TTC549 (cell line): ENCODE data around the gene TRIM49D1.
"Not testable (repeated sequence)": the region's sequence is repeated elsewhere in the genome, so short reads cannot be mapped to it uniquely, and the experiment has no call there.

Experiments
- FAIRE-seq: peaks from 2 replicates; lab custom pipeline; 2012; peaks lifted over from hg19 to GRCh38; lab: Jason Lieb, UNC

TRIM49D1 gene

GRCh38 chr11:89922195-89922660, at the start of gene TRIM49D1:
Gene TRIM49D1 (minus strand): TSS chr11:89922245. CDS start chr11:89917710, 4,535 bp downstream.
- no peak for FAIRE-seq

GRCh38 chr11:89965737-89966136, 43.7 kb upstream of the TRIM49D1 start, which contains the start of gene TRIM64:
Gene TRIM64 (plus strand): TSS chr11:89966037. CDS start chr11:89968504, 2,467 bp downstream.
- not testable (repeated sequence) for FAIRE-seq

- FAIRE-seq, result not testable (repeated sequence)
Measured at GRCh38 chr11:89960833-89961232, 38.8 kb upstream of the TRIM49D1 start.

- FAIRE-seq, result not testable (repeated sequence)
Measured at GRCh38 chr11:89923764-89924163, 1.7 kb upstream of the TRIM49D1 start, which contains the start of gene TRIM49D2. Gene TRIM49D2 (plus strand): TSS chr11:89924064. CDS start chr11:89926762, 2,698 bp downstream.

GRCh38 chr11:89900809-89901208, 21.2 kb downstream of the TRIM49D1 start:
- FAIRE-seq, result not testable (repeated sequence)

GRCh38 chr11:89893245-89893644, 28.8 kb downstream of the TRIM49D1 start:
- FAIRE-seq, result not testable (repeated sequence)

GRCh38 chr11:89877511-89877910, 44.5 kb downstream of the TRIM49D1 start:
- not testable (repeated sequence) for FAIRE-seq

- not testable (repeated sequence) for FAIRE-seq
Measured at GRCh38 chr11:89872588-89872987, 49.5 kb downstream of the TRIM49D1 start.

- not testable (repeated sequence) for FAIRE-seq
Measured at GRCh38 chr11:89865223-89865622, 56.8 kb downstream of the TRIM49D1 start.

- not testable (repeated sequence) for FAIRE-seq
Measured at GRCh38 chr11:89863906-89864704, 57.9 kb downstream of the TRIM49D1 start.
